Keratinocyte (primary cell): ENCODE measurements around the gene TADA2B. TPM values are rescaled to one million over a fixed set of nuclear protein-coding genes. Genes with fewer than 3 reads are reported as not detected.

ENCODE experiments used
- DNase-seq: peaks from one replicate; pipeline ENCODE4 v3.0.0-alpha.2; 2011; ENCODE audit warnings: low read depth, missing footprints, low spot score
- FAIRE-seq: peaks from 2 replicates; lab custom pipeline; 2011; peaks lifted over from hg19 to GRCh38; lab: Jason Lieb, UNC
- H2AFZ ChIP-seq: 2 replicates; pipeline ENCODE4 v1.6.0; 2012; ENCODE audit warnings: low read length, control low read depth, inconsistent platforms; ENCODE audit not compliant: control insufficient read depth
- H3K27ac ChIP-seq: 2 replicates; pipeline ENCODE4 v1.5.1; 2011; ENCODE audit warnings: low read length; ENCODE audit not compliant: control insufficient read depth, insufficient read depth
- H3K27me3 ChIP-seq: 3 replicates; pipeline ENCODE4 v1.6.0; 2011; ENCODE audit warnings: low read length; ENCODE audit not compliant: control insufficient read depth, insufficient read depth; ENCODE audit errors: extremely low read depth
- H3K36me3 ChIP-seq, 2 experiments: 2 replicates in 1 of 2; 3 replicates in 1 of 2; pipeline ENCODE4 v1.5.1; 2011; ENCODE audit warnings: low read length in 2 of 2, mild to moderate bottlenecking in 1 of 2; ENCODE audit not compliant: control insufficient read depth in 2 of 2, insufficient read depth in 2 of 2; ENCODE audit errors: extremely low read depth in 1 of 2
- H3K4me1 ChIP-seq: 3 replicates; pipeline ENCODE4 v1.5.1; 2011; ENCODE audit warnings: low read length; ENCODE audit not compliant: control insufficient read depth, insufficient read depth; ENCODE audit errors: extremely low read depth
- H3K4me2 ChIP-seq: 3 replicates; pipeline ENCODE4 v1.6.0; 2011; ENCODE audit warnings: low read depth, low read length; ENCODE audit not compliant: control insufficient read depth, insufficient read depth; ENCODE audit errors: extremely low read depth
- H3K4me3 ChIP-seq, 3 experiments: fragments of 200-600 bp in 1 of 3; sonication (generic) in 1 of 3; 2 replicates in 2 of 3; 3 replicates in 1 of 3; pipeline ENCODE4 v1.5.1; 2011 to 2016; ENCODE audit warnings: low read length in 3 of 3, mild to moderate bottlenecking in 3 of 3, control low read depth in 2 of 3, inconsistent platforms in 1 of 3, low read depth in 1 of 3, mixed read lengths in 1 of 3, mixed run types in 1 of 3, moderate library complexity in 1 of 3; ENCODE audit not compliant: control insufficient read depth in 2 of 3, insufficient read depth in 2 of 3; ENCODE audit errors: extremely low read depth in 1 of 3
- H3K79me2 ChIP-seq: 2 replicates; pipeline ENCODE4 v1.6.0; 2012; ENCODE audit warnings: low read length; ENCODE audit not compliant: control insufficient read depth, insufficient read depth
- H3K9ac ChIP-seq: 3 replicates; pipeline ENCODE4 v1.6.0; 2011; ENCODE audit warnings: low read length; ENCODE audit not compliant: control insufficient read depth, insufficient read depth; ENCODE audit errors: extremely low read depth
- H3K9me1 ChIP-seq: 3 replicates; pipeline ENCODE4 v1.6.0; 2011; ENCODE audit warnings: low read length; ENCODE audit not compliant: control insufficient read depth, insufficient read depth; ENCODE audit errors: extremely low read depth
- H3K9me3 ChIP-seq: 2 replicates; pipeline ENCODE4 v1.5.1; 2012; ENCODE audit warnings: low read depth, low read length; ENCODE audit not compliant: control insufficient read depth
- H4K20me1 ChIP-seq: 3 replicates; pipeline ENCODE4 v1.6.0; 2011; ENCODE audit warnings: low read length; ENCODE audit not compliant: control insufficient read depth, insufficient read depth; ENCODE audit errors: extremely low read depth
- CTCF ChIP-seq, 3 experiments: IDR thresholded peaks in 1 of 3; conservative IDR thresholded peaks in 1 of 3; optimal IDR thresholded peaks in 1 of 3; 2 replicates in 2 of 3; 3 replicates in 1 of 3; pipeline versions ENCODE3 to v1.5.1; 2011; ENCODE audit warnings: low read length in 3 of 3, mild to moderate bottlenecking in 3 of 3, moderate library complexity in 2 of 3, control low read depth in 1 of 3, inconsistent platforms in 1 of 3; ENCODE audit not compliant: insufficient read depth in 2 of 3; ENCODE audit errors: extremely low read depth in 1 of 3
- EZH2 ChIP-seq: IDR thresholded peaks from one replicate; pipeline ENCODE4 v1.6.1; 2012; ENCODE audit warnings: inconsistent platforms, mild to moderate bottlenecking, low read length, moderate library complexity
- dilution Hi-C: fragments of 300-500 bp; cut with MboI; formaldehyde crosslinking; loops from one replicate; pipeline ENCODE4 v1.7.0; 2020; ENCODE audit warnings: low sequenced_read_pairs; ENCODE audit not compliant: extremely low pct_ligation_motif_present
- polyA plus RNA-seq, 5 experiments: library from polyadenylated mRNA; depleted of rRNA in 3 of 5; stranded (reverse) in 3 of 5; stranded (forward) in 1 of 5; unstranded in 1 of 5; fragments of >200 nt; gene quantifications; 1 replicate in 1 of 5; 2 replicates in 3 of 5; 3 replicates in 1 of 5; pipeline versions ENCODE4 v1.2.1 to v1.2.3, GENCODE V29; 2011 to 2012; ENCODE audit warnings: missing spikeins in 2 of 5, low read depth in 1 of 5, low replicate concordance in 1 of 5

Gene TADA2B
- polyA plus RNA-seq, 1 donor (not counting 4 experiments of a cell fraction or from before 2014, with no cell fraction given), result 5.3 TPM

GRCh38 chr4:7103031-7103606 lies 59.9 kb downstream of the TADA2B start:
- dilution Hi-C loops, result no loop called here

GRCh38 chr4:7103607-7104365 lies 60.6 kb downstream of the TADA2B start:
- no peaks in the 10 kb centered on the region for H4K20me1 ChIP-seq
- H3K9me3 ChIP-seq, result no peaks in the 10 kb centered on the region
- no peak overlapping the region for H3K9ac ChIP-seq
- no peaks in the 10 kb centered on the region for H3K36me3 ChIP-seq
- no peaks in the 10 kb centered on the region for H3K9me1 ChIP-seq
- H3K27ac ChIP-seq, result no peak overlapping the region
- peaks cover 6% of the 10 kb centered on the region for H3K27me3 ChIP-seq
- H3K4me2 ChIP-seq, result peak overlapping the region; percentile 44
- H3K79me2 ChIP-seq, result no peaks in the 10 kb centered on the region
- peaks cover 10% of the 10 kb centered on the region for H3K4me1 ChIP-seq
- DNase-seq, result no peak
- no peak for FAIRE-seq
- no peak overlapping the region for H2AFZ ChIP-seq
- TF ChIP-seq EZH2 (no peak), CTCF (optimal IDR thresholded peaks at IDR 0.05 in 1 of 3, IDR thresholded peaks at IDR 0.05 in 1 of 3, conservative IDR thresholded peaks at IDR 0.05 in 1 of 3; ENCODE audit: extremely low read depth in 1 of 3, insufficient read depth in 2 of 3, low read length in 3 of 3) (no peak)
- no peak overlapping the region for H3K4me3 ChIP-seq
- dilution Hi-C loops, result no loop called here

More at GRCh38 chr4:7103031-7103606, 59.9 kb downstream of the TADA2B start:
- Histone ChIP-seq H3K9me3 (no peaks in the 10 kb centered on the region), H3K4me3 (peak overlapping the region; percentile 43 to 90 (median 82)), H3K9me1 (no peaks in the 10 kb centered on the region), H3K27me3 (peaks cover 7% of the 10 kb centered on the region), H4K20me1 (no peaks in the 10 kb centered on the region), H3K9ac (peak overlapping the region; percentile 76), H2AFZ (peak overlapping the region; percentile 92), H3K4me2 (peak overlapping the region; percentile 98), H3K4me1 (peaks cover 10% of the 10 kb centered on the region), H3K79me2 (no peaks in the 10 kb centered on the region), H3K36me3 (no peaks in the 10 kb centered on the region), H3K27ac (no peak overlapping the region)
- FAIRE-seq (peak; percentile 32), DNase-seq (no peak)
- no peak for TF ChIP-seq EZH2
- TF ChIP-seq CTCF (optimal IDR thresholded peaks at IDR 0.05 in 1 of 3, IDR thresholded peaks at IDR 0.05 in 1 of 3, conservative IDR thresholded peaks at IDR 0.05 in 1 of 3; ENCODE audit: extremely low read depth in 1 of 3, insufficient read depth in 2 of 3, low read length in 3 of 3), result no peak
